Ascending aorta (tissue), 2 donors: ENCODE results near the gene GALNT14. TPM values are rescaled to one million over a fixed set of nuclear protein-coding genes. Genes with fewer than 3 reads are reported as not detected.

Experiments used
- DNase-seq, 2 donors: peaks; one replicate each; pipeline ENCODE4 v3.0.0-alpha.2; 2019; ENCODE audit warnings: low spot score in 2 of 2
- H3K27ac ChIP-seq, 2 donors: fragments of 200-600 bp; sonication (generic); one replicate each; pipeline ENCODE4 v1.5.1; 2016 to 2017; ENCODE audit warnings: mild to moderate bottlenecking in 1 of 2
- H3K27me3 ChIP-seq: fragments of 200-600 bp; sonication (generic); one replicate; pipeline ENCODE4 v1.5.1; 2017
- H3K36me3 ChIP-seq, 2 donors: fragments of 200-600 bp; sonication (generic); one replicate each; pipeline ENCODE4 v1.5.1; 2016
- H3K4me1 ChIP-seq, 2 donors: fragments of 200-600 bp; sonication (generic); one replicate each; pipeline ENCODE4 v1.5.1; 2016 to 2017; ENCODE audit warnings: mild to moderate bottlenecking in 1 of 2
- H3K4me3 ChIP-seq, 2 donors: fragments of 200-600 bp; sonication (generic); one replicate each; pipeline ENCODE4 v1.5.1; 2016 to 2017; ENCODE audit warnings: mild to moderate bottlenecking in 1 of 2
- H3K9me3 ChIP-seq, 2 donors: fragments of 200-600 bp; sonication (generic); one replicate each; pipeline ENCODE4 v1.5.1; 2016
- intact Hi-C: fragments of 100-400 bp; cut with DNase I; formaldehyde crosslinking; loops from one replicate; pipeline ENCODE4 v1.15.1; 2023
- total RNA-seq: library from RNA; depleted of rRNA; stranded (reverse); fragments of >200 nt; gene quantifications from one replicate; pipeline ENCODE4 v1.1.0, GENCODE V29; 2016
- TF ChIP-seq, protein P1 (sequence below), 3 experiments: fragments of 200-600 bp in 2 of 3; fragments of 450-650 bp in 1 of 3; sonication (generic) in 2 of 3; IDR thresholded peaks; one replicate each; pipeline ENCODE4 v1.5.1; 2016 to 2019; ENCODE audit warnings: antibody characterized with exemption in 3 of 3, mild to moderate bottlenecking in 1 of 3, moderate library complexity in 1 of 3

GALNT14 gene
- total RNA-seq, 1 donor from 2014 or later: not detected

DNA sequence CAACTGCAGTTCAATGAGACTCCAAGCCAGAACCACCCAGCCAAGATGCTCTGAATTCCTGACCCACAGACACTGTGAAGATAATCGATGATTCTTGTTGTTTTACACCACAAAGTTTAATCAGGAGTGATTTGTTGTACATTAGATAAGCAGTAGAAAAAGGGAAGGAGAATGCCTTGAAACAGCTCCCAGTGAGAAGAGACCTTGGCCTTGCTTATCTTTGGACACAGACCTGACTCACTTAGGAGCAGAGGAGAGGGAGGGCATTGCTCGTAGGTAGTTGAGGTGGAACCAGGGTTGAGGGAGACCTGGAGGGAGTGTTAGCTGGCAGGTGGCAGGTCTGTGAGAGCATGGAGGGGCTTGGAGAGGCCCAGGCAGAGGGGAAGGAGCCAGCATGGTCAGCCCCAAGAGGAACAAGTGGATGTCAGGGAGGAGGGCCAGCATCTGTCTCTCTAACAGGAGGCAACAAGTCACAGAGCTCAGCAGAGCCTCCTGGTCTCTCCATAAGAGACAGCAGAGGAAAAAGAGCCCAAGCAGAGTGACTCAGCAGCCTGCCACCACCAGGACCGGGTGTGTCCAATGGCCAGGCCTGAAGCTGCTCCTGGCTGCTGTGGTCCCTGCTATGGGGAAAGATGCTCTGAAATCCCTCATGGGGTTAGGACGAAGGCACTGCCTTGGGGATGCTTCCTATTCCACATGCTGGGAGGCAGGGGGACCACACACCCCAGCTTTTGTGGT lies 169.4 kb downstream of the GALNT14 start:
- Histone ChIP-seq H3K4me1 (no peaks in the 10 kb centered on the region), H3K4me3 (no peak overlapping the region), H3K36me3 (no peaks in the 10 kb centered on the region), H3K9me3 (no peaks in the 10 kb centered on the region), H3K27me3 (no peaks in the 10 kb centered on the region), H3K27ac (no peak overlapping the region)
- intact Hi-C loops: no loop called here
- TF ChIP-seq, protein P1, sequence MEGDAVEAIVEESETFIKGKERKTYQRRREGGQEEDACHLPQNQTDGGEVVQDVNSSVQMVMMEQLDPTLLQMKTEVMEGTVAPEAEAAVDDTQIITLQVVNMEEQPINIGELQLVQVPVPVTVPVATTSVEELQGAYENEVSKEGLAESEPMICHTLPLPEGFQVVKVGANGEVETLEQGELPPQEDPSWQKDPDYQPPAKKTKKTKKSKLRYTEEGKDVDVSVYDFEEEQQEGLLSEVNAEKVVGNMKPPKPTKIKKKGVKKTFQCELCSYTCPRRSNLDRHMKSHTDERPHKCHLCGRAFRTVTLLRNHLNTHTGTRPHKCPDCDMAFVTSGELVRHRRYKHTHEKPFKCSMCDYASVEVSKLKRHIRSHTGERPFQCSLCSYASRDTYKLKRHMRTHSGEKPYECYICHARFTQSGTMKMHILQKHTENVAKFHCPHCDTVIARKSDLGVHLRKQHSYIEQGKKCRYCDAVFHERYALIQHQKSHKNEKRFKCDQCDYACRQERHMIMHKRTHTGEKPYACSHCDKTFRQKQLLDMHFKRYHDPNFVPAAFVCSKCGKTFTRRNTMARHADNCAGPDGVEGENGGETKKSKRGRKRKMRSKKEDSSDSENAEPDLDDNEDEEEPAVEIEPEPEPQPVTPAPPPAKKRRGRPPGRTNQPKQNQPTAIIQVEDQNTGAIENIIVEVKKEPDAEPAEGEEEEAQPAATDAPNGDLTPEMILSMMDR (IDR thresholded peaks at IDR 0.05): no peak
- no peak for DNase-seq

DNA sequence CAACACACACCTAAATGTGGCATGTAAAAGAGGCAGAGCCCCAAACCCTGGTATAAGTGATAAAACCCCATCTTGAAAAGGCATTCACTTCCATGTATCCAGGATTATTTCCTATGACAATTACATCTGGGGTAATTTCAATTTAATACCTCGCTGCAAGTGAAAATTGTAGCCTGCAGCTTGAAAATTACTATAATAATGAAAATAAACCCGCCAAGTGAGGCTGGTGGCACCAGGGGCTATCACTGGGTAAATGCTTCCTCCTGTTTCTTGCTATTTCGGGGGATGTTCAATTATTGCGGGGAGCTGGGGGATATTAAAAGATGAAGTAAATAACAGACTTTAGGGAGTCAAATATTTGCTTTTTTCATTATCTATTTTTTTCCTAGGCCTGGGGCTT lies 171.5 kb downstream of the GALNT14 start:
- H3K27ac ChIP-seq: no peak overlapping the region
- no peaks in the 10 kb centered on the region for H3K9me3 ChIP-seq
- H3K27me3 ChIP-seq: no peaks in the 10 kb centered on the region
- no peaks in the 10 kb centered on the region for H3K36me3 ChIP-seq
- TF ChIP-seq, protein P1 (IDR thresholded peaks at IDR 0.05): no peak
- no peak for DNase-seq
- H3K4me1 ChIP-seq: no peaks in the 10 kb centered on the region
- intact Hi-C loops: no loop called here
- no peak overlapping the region for H3K4me3 ChIP-seq

DNA sequence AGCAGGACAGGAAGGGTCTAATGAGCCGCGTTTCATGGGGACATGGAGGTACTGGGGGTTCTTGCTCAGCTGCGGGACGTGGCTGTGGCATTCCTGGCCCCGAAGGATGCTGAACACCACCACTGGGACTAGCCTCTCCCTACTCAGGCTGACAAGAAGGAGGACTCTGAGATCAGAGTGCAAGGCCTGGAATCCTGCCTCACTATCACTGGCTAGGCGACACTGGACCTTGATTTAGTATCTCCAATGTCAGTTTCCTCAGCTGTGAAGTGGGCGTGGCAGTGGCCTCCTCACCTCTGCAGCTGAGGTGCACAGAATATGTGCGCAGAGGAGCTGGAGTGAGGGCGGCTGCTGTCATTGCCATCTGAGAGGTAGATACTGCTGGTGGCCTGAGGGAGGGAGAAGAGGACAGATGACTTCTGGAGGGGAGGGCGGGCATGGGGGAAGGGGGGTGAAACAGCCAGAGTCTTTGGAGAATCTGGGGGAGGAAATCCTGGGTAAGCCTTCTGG lies 173.2 kb downstream of the GALNT14 start:
- TF ChIP-seq, protein P1 (IDR thresholded peaks at IDR 0.05): no peak
- Histone ChIP-seq H3K9me3 (no peaks in the 10 kb centered on the region), H3K36me3 (no peaks in the 10 kb centered on the region), H3K4me3 (no peak overlapping the region), H3K27me3 (no peaks in the 10 kb centered on the region), H3K4me1 (no peaks in the 10 kb centered on the region), H3K27ac (no peak overlapping the region)
- DNase-seq: no peak
- intact Hi-C loops: no loop called here

DNA sequence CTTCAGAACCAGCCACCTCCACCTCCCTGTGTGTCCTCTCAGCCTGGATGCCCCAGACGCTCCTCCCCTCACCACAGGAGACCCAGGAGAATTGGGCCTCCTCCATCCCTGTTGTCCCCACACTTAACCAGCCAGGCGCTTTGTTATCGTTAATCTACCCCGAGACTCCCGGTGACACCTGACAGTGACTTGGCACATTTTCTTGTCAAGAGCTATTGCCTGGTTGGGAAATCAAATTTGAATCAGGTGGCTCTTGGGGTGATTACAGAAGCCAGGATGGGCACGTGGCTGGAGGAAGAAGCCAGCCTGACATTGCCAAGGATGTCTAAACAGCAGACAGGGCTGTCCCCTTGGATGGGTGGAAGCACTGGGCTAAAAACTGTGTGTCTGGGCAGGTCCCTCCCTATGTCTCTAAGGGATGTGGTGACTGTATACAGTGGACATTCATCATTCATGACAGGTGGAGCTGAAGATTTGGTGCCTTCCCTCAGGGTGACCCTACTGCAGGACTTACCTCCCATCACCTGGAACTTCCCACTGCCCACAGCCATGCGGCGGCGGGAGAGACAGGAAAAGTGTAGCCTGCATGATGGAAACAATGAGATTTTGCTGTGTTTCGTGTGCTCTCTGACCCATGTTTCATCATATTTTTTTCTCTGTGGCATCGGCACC lies 173.8 kb downstream of the GALNT14 start:
- DNase-seq: no peak
- no peaks in the 10 kb centered on the region for H3K9me3 ChIP-seq
- no peak overlapping the region for H3K27ac ChIP-seq
- intact Hi-C loops: no loop called here
- H3K36me3 ChIP-seq: no peaks in the 10 kb centered on the region
- TF ChIP-seq, protein P1 (IDR thresholded peaks at IDR 0.05): no peak
- H3K4me3 ChIP-seq: no peak overlapping the region
- H3K27me3 ChIP-seq: no peaks in the 10 kb centered on the region
- no peaks in the 10 kb centered on the region for H3K4me1 ChIP-seq

DNA sequence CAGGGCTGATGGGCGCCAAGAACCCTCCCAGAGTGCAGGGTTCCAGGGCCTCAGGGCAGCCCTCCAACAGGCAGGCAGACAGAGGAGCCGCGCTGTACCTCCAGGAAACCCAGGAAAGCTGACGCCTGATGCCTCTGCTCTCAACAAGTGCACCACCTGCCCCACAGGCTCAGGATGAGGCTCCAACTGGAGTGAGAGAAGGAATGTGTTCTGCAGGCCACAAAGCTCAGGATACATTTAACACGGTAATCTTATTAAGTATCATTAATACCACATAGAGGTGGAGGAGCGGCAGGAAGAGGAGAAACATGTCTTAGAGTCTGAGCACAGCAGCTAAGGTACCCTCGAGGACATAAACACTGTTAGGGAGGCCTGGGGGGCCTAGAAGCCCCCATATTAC lies 175.1 kb downstream of the GALNT14 start:
- H3K9me3 ChIP-seq: no peaks in the 10 kb centered on the region
- H3K4me1 ChIP-seq: peaks cover 0 to 4% of the 10 kb centered on the region in 2 donors
- DNase-seq: no peak
- intact Hi-C loops: no loop called here
- H3K27ac ChIP-seq: no peak overlapping the region
- H3K36me3 ChIP-seq: no peaks in the 10 kb centered on the region
- H3K4me3 ChIP-seq: no peak overlapping the region
- TF ChIP-seq, protein P1 (IDR thresholded peaks at IDR 0.05): no peak
- no peaks in the 10 kb centered on the region for H3K27me3 ChIP-seq
